GM12892 (cell line): ENCODE results near the gene RIOK3.

Experiments
- DNase-seq: peaks from one replicate; pipeline ENCODE4 v3.0.0; 2011; ENCODE audit not compliant: insufficient read length
- FAIRE-seq: peaks from 2 replicates; lab custom pipeline; 2011; peaks lifted over from hg19 to GRCh38; lab: Jason Lieb, UNC
- POLR2A ChIP-seq: IDR thresholded peaks from 2 replicates; pipeline ENCODE4 v1.6.1; 2011; ENCODE audit warnings: low read depth, low read length, control low read depth
- POLR2AphosphoS5 ChIP-seq: IDR thresholded peaks from 2 replicates; pipeline ENCODE4 v1.6.1; 2011; ENCODE audit warnings: low read depth, low read length, control low read depth
- TAF1 ChIP-seq: IDR thresholded peaks from 2 replicates; pipeline ENCODE4 v1.6.1; 2011; ENCODE audit warnings: low read depth, mild to moderate bottlenecking, control low read depth, low read length, borderline replicate concordance

The RIOK3 gene

GRCh38 chr18:23453680-23454058 is 582 bp downstream of the RIOK3 start:
- DNase-seq (no peak), FAIRE-seq (no peak)
- TF ChIP-seq POLR2A (no peak), POLR2AphosphoS5 (no peak), TAF1 (no peak)

DNA sequence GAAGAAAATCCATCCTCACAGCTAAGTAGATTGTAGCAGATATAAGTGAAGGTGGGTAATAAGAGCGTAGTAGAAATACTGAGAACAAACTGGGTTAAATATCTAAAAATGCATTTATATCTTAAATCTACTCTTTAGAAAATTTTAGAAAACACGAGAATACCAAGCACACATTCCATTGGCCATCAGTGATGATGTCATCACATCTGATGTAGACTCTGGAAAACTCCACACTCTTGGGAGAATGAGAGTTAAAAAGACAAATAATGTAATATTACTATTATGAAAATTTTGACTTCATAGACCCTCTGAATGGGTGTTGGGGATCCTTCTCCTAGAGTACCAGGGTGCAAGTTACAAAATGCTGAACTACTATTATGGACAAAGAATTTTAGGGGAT is 3.7 kb downstream of the RIOK3 start:
- TF ChIP-seq TAF1 (no peak), POLR2A (no peak), POLR2AphosphoS5 (no peak)
- FAIRE-seq = no peak

GRCh38 chr18:23458830-23459529 is 5.9 kb downstream of the RIOK3 start:
- no peak for TF ChIP-seq TAF1
- DNase-seq (no peak), FAIRE-seq (peak; percentile 33)

More for the DNA sequence above, 3.7 kb downstream of the RIOK3 start:
- DNase-seq = no peak

DNA sequence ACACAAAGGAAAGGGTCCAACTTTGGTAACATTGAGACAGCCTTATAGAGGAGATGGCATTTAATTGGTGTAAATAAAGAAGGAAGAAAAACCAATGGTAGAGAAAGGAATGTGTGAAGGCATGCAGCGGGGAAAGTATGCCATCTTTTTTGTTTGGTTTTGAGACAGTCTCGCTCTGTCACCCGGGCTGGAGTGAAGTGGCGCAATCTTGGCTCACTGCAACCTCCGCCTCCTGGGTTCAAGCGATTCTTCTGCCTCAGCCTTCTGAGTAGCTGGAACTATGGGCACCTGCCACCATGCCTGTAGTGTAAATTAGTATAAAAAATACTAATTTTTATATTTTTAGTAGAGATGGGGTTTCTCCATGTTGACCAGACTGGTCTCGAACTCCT is 6.4 kb downstream of the RIOK3 start:
- TF ChIP-seq POLR2AphosphoS5 = no peak
- TF ChIP-seq POLR2A = no peak
- no peak for TF ChIP-seq TAF1

DNA sequence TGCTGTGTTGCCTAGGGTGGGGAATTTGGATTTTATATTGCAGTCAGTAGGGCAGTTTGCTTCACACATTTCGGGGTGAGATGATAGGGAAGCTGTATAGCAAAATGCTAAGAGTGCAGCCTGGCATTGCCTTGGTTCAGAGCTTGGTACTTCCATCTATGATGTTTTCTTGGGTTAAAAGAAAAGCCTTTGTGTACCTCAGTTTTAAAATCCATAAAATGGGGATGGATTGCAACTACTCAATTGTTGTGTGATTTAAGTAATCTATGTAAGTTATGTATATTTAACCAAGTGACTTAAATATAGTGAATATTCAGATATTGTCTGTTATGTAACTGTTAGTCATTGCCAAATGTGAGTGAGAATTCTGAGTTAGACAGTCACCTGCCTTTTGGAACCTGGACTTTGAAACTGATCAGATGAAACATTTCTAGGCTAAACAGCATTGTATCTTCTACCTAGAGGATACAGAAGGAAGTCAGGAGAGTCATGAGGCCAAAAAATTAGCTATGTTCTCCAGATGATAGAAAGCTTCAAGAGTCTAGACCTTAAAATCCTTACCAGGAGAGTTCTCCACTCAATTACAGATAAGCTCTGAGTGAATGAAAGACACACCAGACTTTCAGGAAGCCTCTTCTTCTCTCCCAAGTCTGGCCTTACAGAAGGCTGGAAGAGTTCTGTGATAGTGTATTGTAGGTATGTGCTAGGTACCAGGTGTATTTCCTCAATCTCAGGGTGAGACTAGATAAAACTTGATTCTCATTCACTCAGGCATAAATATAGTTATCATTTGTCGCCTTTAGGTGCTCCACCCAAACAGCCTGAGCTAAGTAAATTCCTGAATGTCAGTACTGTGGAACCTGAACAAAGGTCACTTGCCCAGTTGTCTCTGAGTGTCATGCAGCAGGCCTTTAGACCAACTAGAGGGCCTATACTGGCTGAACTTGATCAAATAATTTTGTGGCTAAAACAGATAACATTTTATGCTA is 7.5 kb downstream of the RIOK3 start:
- TF ChIP-seq POLR2AphosphoS5 = no peak
- no peak for TF ChIP-seq TAF1
- no peak for FAIRE-seq
- DNase-seq = no peak

More for the DNA sequence above, 6.4 kb downstream of the RIOK3 start:
- no peak for FAIRE-seq
- DNase-seq = no peak

- TF ChIP-seq POLR2AphosphoS5 (no peak), POLR2A (no peak), TAF1 (no peak)
- no peak for FAIRE-seq
- no peak for DNase-seq
Observed at GRCh38 chr18:23462876-23463275, 9.8 kb downstream of the RIOK3 start.

GRCh38 chr18:23468753-23469459 is 15.8 kb downstream of the RIOK3 start:
- FAIRE-seq = no peak
- DNase-seq = no peak
- TF ChIP-seq TAF1 = no peak

- no peak for DNase-seq
- TF ChIP-seq TAF1 (no peak), POLR2AphosphoS5 (no peak), POLR2A (no peak)
- no peak for FAIRE-seq
Observed at GRCh38 chr18:23470620-23471387, 17.7 kb downstream of the RIOK3 start.

- no peak for DNase-seq
- no peak for FAIRE-seq
- TF ChIP-seq TAF1 = no peak
- no peak for TF ChIP-seq POLR2A
- no peak for TF ChIP-seq POLR2AphosphoS5
Observed at GRCh38 chr18:23471486-23471885, 18.4 kb downstream of the RIOK3 start.

- TF ChIP-seq POLR2A = no peak
- TF ChIP-seq TAF1 = no peak
- TF ChIP-seq POLR2AphosphoS5 = no peak
- DNase-seq (no peak), FAIRE-seq (peak; percentile 78)
Observed at GRCh38 chr18:23479829-23480505, 26.9 kb downstream of the RIOK3 start.
